NCI-H82 (cell line): ENCODE measurements around the gene ALG11.
A peak's percentile ranks its signal among the peaks of the same experiment; 100 is the strongest.
"Not testable (repeated sequence)": the region's sequence is repeated elsewhere in the genome, so short reads cannot be mapped to it uniquely, and the experiment has no call there.

Experiments used
- DNase-seq: peaks from one replicate; lab custom pipeline; 2025; lab: John Stamatoyannopoulos, UW

Gene ALG11

GRCh38 chr13:52029569-52029968 lies 17.4 kb downstream of the ALG11 start:
- DNase-seq, result no peak

- DNase-seq, result not testable (repeated sequence)
Observed at GRCh38 chr13:52030401-52030800, 18.2 kb downstream of the ALG11 start.

GRCh38 chr13:52033039-52033438 lies 20.8 kb downstream of the ALG11 start:
- no peak for DNase-seq

- no peak for DNase-seq
Observed at GRCh38 chr13:52034616-52035226, 22.5 kb downstream of the ALG11 start.

- no peak for DNase-seq
Observed at GRCh38 chr13:52036037-52036436, 23.8 kb downstream of the ALG11 start.

GRCh38 chr13:52043675-52044074 lies 31.5 kb downstream of the ALG11 start:
- no peak for DNase-seq

GRCh38 chr13:52047463-52047862 lies 35.3 kb downstream of the ALG11 start:
- no peak for DNase-seq

GRCh38 chr13:52048516-52048915 lies 36.3 kb downstream of the ALG11 start:
- DNase-seq, result no peak

GRCh38 chr13:52051400-52051799 lies 39.2 kb downstream of the ALG11 start:
- DNase-seq, result no peak

- no peak for DNase-seq
Observed at GRCh38 chr13:52053460-52053859, 41.3 kb downstream of the ALG11 start.

- not testable (repeated sequence) for DNase-seq
Observed at GRCh38 chr13:52061064-52061463, 48.9 kb downstream of the ALG11 start.

GRCh38 chr13:52061587-52061986 lies 49.4 kb downstream of the ALG11 start:
- no peak for DNase-seq

GRCh38 chr13:52067237-52067636 lies 55.0 kb downstream of the ALG11 start:
- DNase-seq, result no peak

GRCh38 chr13:52070929-52071523 lies 58.8 kb downstream of the ALG11 start:
- DNase-seq, result peak; percentile 66
